NCI-H524 (cell line): ENCODE data around the gene TFDP2.
"Not testable (repeated sequence)": the region's sequence is repeated elsewhere in the genome, so short reads cannot be mapped to it uniquely, and the experiment has no call there.

Experiments used
- DNase-seq, 2 experiments: peaks; one replicate each; lab custom pipeline; 2025; lab: John Stamatoyannopoulos, UW

TFDP2 gene

GRCh38 chr3:142127941-142128658 lies 21.2 kb downstream of the TFDP2 start:
- no peak for DNase-seq

GRCh38 chr3:142124243-142124642 lies 25.1 kb downstream of the TFDP2 start:
- DNase-seq = no peak

GRCh38 chr3:142120707-142121106 lies 28.6 kb downstream of the TFDP2 start:
- no peak for DNase-seq

GRCh38 chr3:142118911-142119310 lies 30.4 kb downstream of the TFDP2 start:
- no peak for DNase-seq

GRCh38 chr3:142117056-142117851 lies 32.1 kb downstream of the TFDP2 start:
- no peak for DNase-seq

- no peak for DNase-seq
Observed at GRCh38 chr3:142115867-142116668, 33.3 kb downstream of the TFDP2 start.

- DNase-seq = no peak
Observed at GRCh38 chr3:142112601-142113000, 36.7 kb downstream of the TFDP2 start.

GRCh38 chr3:142106548-142106947 lies 42.8 kb downstream of the TFDP2 start:
- DNase-seq = peak; percentile 86 to 93

GRCh38 chr3:142105991-142106390 lies 43.4 kb downstream of the TFDP2 start:
- DNase-seq = no peak

- no peak for DNase-seq
Observed at GRCh38 chr3:142104763-142105162, 44.6 kb downstream of the TFDP2 start.

- DNase-seq = no peak
Observed at GRCh38 chr3:142098964-142099363, 50.4 kb downstream of the TFDP2 start.

- no peak for DNase-seq
Observed at GRCh38 chr3:142097099-142097843, 52.1 kb downstream of the TFDP2 start.

- DNase-seq = no peak
Observed at GRCh38 chr3:142095841-142096240, 53.5 kb downstream of the TFDP2 start.

- not testable (repeated sequence) for DNase-seq
Observed at GRCh38 chr3:142088925-142089324, 60.4 kb downstream of the TFDP2 start.

- DNase-seq = no peak
Observed at GRCh38 chr3:142088522-142088921, 60.8 kb downstream of the TFDP2 start.

- no peak for DNase-seq
Observed at GRCh38 chr3:142087676-142088075, 61.7 kb downstream of the TFDP2 start.

GRCh38 chr3:142086581-142087090 lies 62.7 kb downstream of the TFDP2 start:
- DNase-seq = no peak

- no peak for DNase-seq
Observed at GRCh38 chr3:142081178-142081577, 68.2 kb downstream of the TFDP2 start.

- no peak for DNase-seq
Observed at GRCh38 chr3:142077859-142078500, 71.4 kb downstream of the TFDP2 start.

GRCh38 chr3:142077155-142077858 lies 72.0 kb downstream of the TFDP2 start:
- no peak for DNase-seq
